ENCODE results near the gene SMIM10L2A.

DNA sequence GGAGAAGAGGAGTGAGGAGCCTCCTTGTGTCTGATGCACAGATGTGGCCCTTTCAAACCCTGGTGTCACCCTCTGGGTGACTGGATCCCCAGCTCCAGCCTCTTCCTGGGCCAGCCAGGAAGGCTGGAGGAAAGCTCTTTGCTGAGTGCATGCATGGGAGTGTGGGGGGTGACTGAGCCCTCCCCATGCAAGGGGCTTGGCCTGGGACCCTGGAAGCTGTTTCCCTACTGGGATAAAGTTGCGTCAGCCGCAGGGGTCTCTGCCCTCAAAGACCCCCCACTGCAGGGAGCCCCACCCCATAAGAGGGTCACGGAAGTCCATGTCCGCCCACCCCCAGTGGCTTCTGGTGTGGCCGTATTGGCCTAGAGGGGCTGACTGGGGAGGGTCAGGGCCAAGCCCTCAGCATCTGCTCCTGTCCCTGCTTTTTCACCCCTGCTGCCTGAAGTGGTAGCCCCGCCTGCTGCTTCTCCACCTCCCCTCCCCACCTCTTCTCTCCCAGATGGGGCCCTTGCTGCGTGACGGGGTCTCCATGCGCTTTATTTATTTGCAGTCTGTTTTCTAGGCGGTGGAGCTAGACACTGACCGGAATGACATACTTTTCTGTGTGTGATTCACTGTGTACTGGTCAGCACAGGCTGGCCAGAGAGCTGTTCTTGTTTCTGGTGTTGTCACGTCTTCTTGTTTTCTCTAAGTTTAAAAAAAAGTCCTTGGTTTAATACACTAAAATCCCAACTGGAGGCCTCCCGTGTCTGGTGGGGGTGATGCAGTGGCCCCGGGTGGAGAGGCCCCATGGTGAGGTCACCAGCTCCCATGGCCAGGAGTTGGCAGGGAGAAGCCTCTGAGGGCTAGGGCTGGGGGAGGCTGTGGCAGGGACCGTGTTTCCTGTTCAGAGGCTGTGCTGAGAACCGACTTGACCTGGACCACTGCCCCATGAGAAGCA is 3.6 kb downstream of the SMIM10L2A start:
- no peak for TF ChIP-seq MXI1 (IDR thresholded peaks at IDR 0.05; ENCODE audit: borderline replicate concordance, low read depth, low read length)
- no peak for TF ChIP-seq POLR2A (IDR thresholded peaks at IDR 0.05; ENCODE audit: low read depth, low read length)
- TF ChIP-seq CTCF (conservative IDR thresholded peaks at IDR 0.05; ENCODE audit: low read depth, low read length) = no peak
- TF ChIP-seq CEBPB (IDR thresholded peaks at IDR 0.05; ENCODE audit: low read depth, low read length) = no peak
- TF ChIP-seq MAFK (IDR thresholded peaks at IDR 0.05; ENCODE audit: low read depth, low read length) = no peak
- TF ChIP-seq, protein P1, sequence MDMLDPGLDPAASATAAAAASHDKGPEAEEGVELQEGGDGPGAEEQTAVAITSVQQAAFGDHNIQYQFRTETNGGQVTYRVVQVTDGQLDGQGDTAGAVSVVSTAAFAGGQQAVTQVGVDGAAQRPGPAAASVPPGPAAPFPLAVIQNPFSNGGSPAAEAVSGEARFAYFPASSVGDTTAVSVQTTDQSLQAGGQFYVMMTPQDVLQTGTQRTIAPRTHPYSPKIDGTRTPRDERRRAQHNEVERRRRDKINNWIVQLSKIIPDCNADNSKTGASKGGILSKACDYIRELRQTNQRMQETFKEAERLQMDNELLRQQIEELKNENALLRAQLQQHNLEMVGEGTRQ (IDR thresholded peaks at IDR 0.05; ENCODE audit: low read depth, low read length) = no peak
- no peak for TF ChIP-seq RFX5 (IDR thresholded peaks at IDR 0.05; ENCODE audit: low read depth, low read length)
- TF ChIP-seq BHLHE40 (IDR thresholded peaks at IDR 0.05; ENCODE audit: low read depth, low read length) = no peak
- TF ChIP-seq CHD1 (IDR thresholded peaks at IDR 0.05; ENCODE audit: low read depth, low read length) = no peak
- TF ChIP-seq RAD21 (IDR thresholded peaks at IDR 0.05; ENCODE audit: low read length) = no peak
